Measurements from ENCODE around the gene DHX58. TPM values are rescaled to one million over a fixed set of nuclear protein-coding genes. Genes with fewer than 3 reads are reported as not detected.
"Not testable (repeated sequence)": the region's sequence is repeated elsewhere in the genome, so short reads cannot be mapped to it uniquely, and the experiment has no call there.

Gene DHX58
- total RNA-seq, result 24.8 TPM

GRCh38 chr17:42112552-42113176 is at the start of gene DHX58:
DHX58 (minus strand) TSS chr17:42112714; CDS start chr17:42111892, 822 bp downstream.
- ATAC-seq (peak; percentile 94), DNase-seq (ENCODE audit: low spot score) (peak; percentile 86)
- intact Hi-C loops (cut with DNase I), result loop anchor here (5.0 kb wide), 2 partner anchors 45 to 85 kb away; no protein-coding TSS in a partner anchor

GRCh38 chr17:42160531-42160910 is 48.0 kb upstream of the DHX58 start:
- no peak for ATAC-seq
- no peak for DNase-seq (ENCODE audit: low spot score)
- intact Hi-C loops (cut with DNase I), result no loop called here

GRCh38 chr17:42159796-42160530 is 47.4 kb upstream of the DHX58 start:
- intact Hi-C loops (cut with DNase I), result no loop called here
- DNase-seq (ENCODE audit: low spot score) (no peak), ATAC-seq (no peak)

GRCh38 chr17:42155614-42156045 is 43.1 kb upstream of the DHX58 start:
- ATAC-seq, result no peak
- no peak for DNase-seq (ENCODE audit: low spot score)
- intact Hi-C loops (cut with DNase I), result no loop called here

GRCh38 chr17:42153919-42154742 is 41.6 kb upstream of the DHX58 start:
- ATAC-seq, result no peak
- intact Hi-C loops (cut with DNase I), result no loop called here
- no peak for DNase-seq (ENCODE audit: low spot score)

- DNase-seq (ENCODE audit: low spot score), result no peak
- intact Hi-C loops (cut with DNase I), result no loop called here
- no peak for ATAC-seq
Observed at GRCh38 chr17:42146911-42147607, 34.5 kb upstream of the DHX58 start.

- DNase-seq (ENCODE audit: low spot score); ATAC-seq; intact Hi-C loops (cut with DNase I): not testable (repeated sequence)
Observed at GRCh38 chr17:42143138-42143537, 30.6 kb upstream of the DHX58 start.

GRCh38 chr17:42142371-42142896 is 29.9 kb upstream of the DHX58 start:
- intact Hi-C loops (cut with DNase I), result no loop called here
- ATAC-seq, result no peak
- DNase-seq (ENCODE audit: low spot score), result no peak

- peak; percentile 46 for ATAC-seq
- DNase-seq (ENCODE audit: low spot score), result no peak
- intact Hi-C loops (cut with DNase I), result no loop called here
Observed at GRCh38 chr17:42141382-42141781, 28.9 kb upstream of the DHX58 start.

- ATAC-seq; intact Hi-C loops (cut with DNase I): not testable (repeated sequence)
Observed at GRCh38 chr17:42140690-42141089, 28.2 kb upstream of the DHX58 start.

GRCh38 chr17:42138749-42139492 is 26.4 kb upstream of the DHX58 start:
- DNase-seq (ENCODE audit: low spot score) (no peak), ATAC-seq (peak; percentile 41)
- intact Hi-C loops (cut with DNase I), result no loop called here

More at GRCh38 chr17:42140690-42141089, 28.2 kb upstream of the DHX58 start:
- DNase-seq (ENCODE audit: low spot score), result not testable (repeated sequence)

GRCh38 chr17:42136654-42137051 is 24.1 kb upstream of the DHX58 start:
- no peak for DNase-seq (ENCODE audit: low spot score)
- intact Hi-C loops (cut with DNase I), result no loop called here
- no peak for ATAC-seq

GRCh38 chr17:42135664-42136653 is 23.4 kb upstream of the DHX58 start:
- ATAC-seq (peak; percentile 64), DNase-seq (ENCODE audit: low spot score) (no peak)
- intact Hi-C loops (cut with DNase I), result no loop called here

- DNase-seq (ENCODE audit: low spot score) (no peak), ATAC-seq (no peak)
- intact Hi-C loops (cut with DNase I), result no loop called here
Observed at GRCh38 chr17:42135151-42135550, 22.6 kb upstream of the DHX58 start.

GRCh38 chr17:42133461-42134041 is 21.0 kb upstream of the DHX58 start:
- DNase-seq (ENCODE audit: low spot score) (no peak), ATAC-seq (no peak)
- intact Hi-C loops (cut with DNase I), result no loop called here

- DNase-seq (ENCODE audit: low spot score) (no peak), ATAC-seq (peak; percentile 62)
- intact Hi-C loops (cut with DNase I), result no loop called here
Observed at GRCh38 chr17:42132941-42133340, 20.4 kb upstream of the DHX58 start.

GRCh38 chr17:42131981-42132432 is 19.5 kb upstream of the DHX58 start:
- intact Hi-C loops (cut with DNase I), result no loop called here
- ATAC-seq (no peak), DNase-seq (ENCODE audit: low spot score) (no peak)
